Measurements from ENCODE around the gene NDUFAF3.

GRCh38 chr3:49027634-49028033 lies 5.7 kb downstream of the NDUFAF3 start:
- TF ChIP-seq POLR2A (IDR thresholded peaks at IDR 0.05; ENCODE audit: low read depth, low read length) (no peak), POLR2AphosphoS5 (IDR thresholded peaks at IDR 0.05; ENCODE audit: low read depth, low read length) (no peak; the same call in 1 of the 2 replicates), SPI1 (IDR thresholded peaks at IDR 0.05; ENCODE audit: low read depth, low read length) (no peak)
